HG03060 (cell line): ENCODE results near the gene PDZD8.
A peak's percentile ranks its signal among the peaks of the same experiment; 100 is the strongest.

ENCODE experiments used
- ATAC-seq: cut with Tn5 transposase; IDR thresholded peaks from one replicate; pipeline ENCODE4 v1.9.1; 2021; ENCODE audit warnings: low read depth, moderate number of reproducible peaks; ENCODE audit not compliant: unreplicated experiment

Gene PDZD8

GRCh38 chr10:117352724-117353123 lies 22.5 kb downstream of the PDZD8 start:
- no peak for ATAC-seq

GRCh38 chr10:117351996-117352395 lies 23.2 kb downstream of the PDZD8 start:
- no peak for ATAC-seq

- ATAC-seq, result no peak
Observed at GRCh38 chr10:117351558-117351957, 23.7 kb downstream of the PDZD8 start.

GRCh38 chr10:117350909-117351308 lies 24.3 kb downstream of the PDZD8 start:
- peak; percentile 71 for ATAC-seq

DNA sequence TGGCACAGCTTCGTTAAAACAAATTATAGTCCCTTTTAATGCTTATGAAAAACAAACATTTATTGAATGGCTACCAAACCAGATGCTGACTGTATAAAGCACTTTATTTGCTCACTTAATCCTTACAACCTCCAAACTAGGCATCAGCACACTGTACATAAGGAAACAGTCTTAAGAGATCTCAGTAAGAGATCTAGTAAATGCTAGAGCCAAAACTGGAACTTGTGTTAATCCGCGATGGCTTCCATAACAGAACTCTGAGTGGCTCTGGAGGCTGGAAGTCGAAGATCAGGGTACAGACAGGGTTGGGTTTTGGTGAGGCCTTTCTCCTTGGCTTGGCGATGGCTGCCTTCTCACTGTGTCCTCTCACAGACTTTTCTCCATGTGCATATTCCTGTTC lies 27.0 kb downstream of the PDZD8 start:
- ATAC-seq, result no peak

GRCh38 chr10:117346574-117346973 lies 28.7 kb downstream of the PDZD8 start:
- ATAC-seq, result no peak

DNA sequence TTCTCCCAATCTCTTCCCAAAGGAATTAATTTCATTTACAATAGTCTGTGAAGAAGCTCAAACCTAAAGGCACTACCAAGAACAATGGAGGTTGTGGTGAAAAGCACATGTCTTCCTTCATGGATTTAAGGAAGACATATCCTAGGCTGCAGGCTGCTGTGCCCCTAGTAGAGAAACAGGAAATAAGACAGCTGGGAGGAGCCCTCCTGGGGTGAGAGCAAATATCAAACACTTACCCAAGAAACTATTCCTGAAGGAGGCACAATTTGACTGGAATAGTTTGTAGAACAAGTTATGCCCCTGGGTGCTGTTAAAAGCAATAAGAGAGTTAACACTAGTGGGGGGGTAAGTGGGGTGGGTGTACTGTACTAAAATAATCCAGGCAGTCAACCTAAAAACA lies 30.1 kb downstream of the PDZD8 start:
- ATAC-seq, result no peak

- peak; percentile 8 for ATAC-seq
Observed at GRCh38 chr10:117342641-117343040, 32.6 kb downstream of the PDZD8 start.

- ATAC-seq, result no peak
Observed at GRCh38 chr10:117341061-117341460, 34.2 kb downstream of the PDZD8 start.

GRCh38 chr10:117339979-117340378 lies 35.3 kb downstream of the PDZD8 start:
- no peak for ATAC-seq

DNA sequence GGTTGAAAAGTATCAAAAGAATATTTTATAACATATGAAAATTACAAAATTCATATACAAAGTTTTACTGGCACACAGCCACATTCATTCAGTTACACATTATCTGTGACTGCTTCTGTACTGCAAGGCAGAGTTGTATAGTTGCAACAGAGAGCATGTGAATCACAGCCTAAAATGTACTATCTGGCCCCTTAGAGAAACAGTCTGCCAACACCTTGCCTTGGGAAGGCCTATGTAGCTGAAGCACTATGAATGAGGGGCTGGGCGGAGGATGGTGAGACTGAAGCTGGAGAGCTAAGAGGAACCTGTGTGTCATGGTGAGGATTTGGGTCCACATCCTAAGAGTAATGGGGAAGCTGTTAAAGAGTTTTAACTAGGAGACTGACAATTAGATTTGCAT lies 35.7 kb downstream of the PDZD8 start:
- ATAC-seq, result no peak

GRCh38 chr10:117334926-117335325 lies 40.3 kb downstream of the PDZD8 start:
- ATAC-seq, result no peak

GRCh38 chr10:117334066-117334465 lies 41.2 kb downstream of the PDZD8 start:
- no peak for ATAC-seq

- ATAC-seq, result no peak
Observed at GRCh38 chr10:117327262-117327661, 48.0 kb downstream of the PDZD8 start.

- no peak for ATAC-seq
Observed at GRCh38 chr10:117324367-117324766, 50.9 kb downstream of the PDZD8 start.

DNA sequence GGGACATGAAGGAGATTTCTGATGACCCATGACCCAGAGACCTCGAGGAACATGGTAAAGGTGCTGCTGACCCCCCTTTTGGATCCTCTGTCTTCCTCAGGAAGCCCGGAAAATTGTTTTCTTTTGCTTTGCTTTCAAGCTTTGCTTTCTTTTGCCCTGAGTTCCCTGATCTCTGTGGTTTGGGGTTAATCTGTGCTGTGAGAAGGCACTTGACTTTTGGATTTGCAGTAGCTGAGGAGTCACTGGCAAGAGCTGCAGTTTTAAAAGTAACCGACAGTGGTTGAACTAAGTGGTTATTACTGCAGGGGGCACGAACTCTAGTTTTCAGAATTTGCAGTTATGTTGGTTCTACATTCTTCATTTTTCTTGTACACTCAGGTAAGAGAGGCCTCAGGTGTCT lies 53.0 kb downstream of the PDZD8 start:
- no peak for ATAC-seq

DNA sequence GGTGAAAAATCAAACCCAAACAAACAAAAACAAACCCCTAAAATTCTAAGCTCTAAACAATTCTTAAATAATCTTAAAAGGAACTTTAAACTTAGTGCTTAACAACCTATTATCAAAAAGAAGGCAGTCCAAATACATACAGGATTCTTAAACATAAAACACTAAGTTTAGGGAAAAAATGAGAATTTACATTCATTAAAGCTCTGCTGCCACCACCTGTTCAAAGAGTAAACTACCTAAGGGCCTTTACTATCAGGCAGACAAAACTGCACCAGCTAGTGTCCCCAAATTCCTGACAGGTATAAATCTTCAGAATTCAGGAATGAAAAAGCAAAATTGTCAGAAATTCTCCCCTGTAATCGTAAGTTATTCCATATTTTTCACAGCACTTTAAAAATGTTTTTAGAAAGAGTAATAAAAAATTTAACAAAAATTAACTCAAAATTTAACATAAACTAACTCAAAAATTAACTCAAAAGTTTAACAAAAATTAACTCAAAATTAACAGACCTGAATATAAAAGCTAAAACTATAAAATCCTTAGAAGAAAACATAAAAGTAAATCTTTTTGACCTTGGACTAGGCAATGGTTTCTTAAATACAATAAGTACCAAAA lies 55.1 kb downstream of the PDZD8 start:
- ATAC-seq, result no peak

DNA sequence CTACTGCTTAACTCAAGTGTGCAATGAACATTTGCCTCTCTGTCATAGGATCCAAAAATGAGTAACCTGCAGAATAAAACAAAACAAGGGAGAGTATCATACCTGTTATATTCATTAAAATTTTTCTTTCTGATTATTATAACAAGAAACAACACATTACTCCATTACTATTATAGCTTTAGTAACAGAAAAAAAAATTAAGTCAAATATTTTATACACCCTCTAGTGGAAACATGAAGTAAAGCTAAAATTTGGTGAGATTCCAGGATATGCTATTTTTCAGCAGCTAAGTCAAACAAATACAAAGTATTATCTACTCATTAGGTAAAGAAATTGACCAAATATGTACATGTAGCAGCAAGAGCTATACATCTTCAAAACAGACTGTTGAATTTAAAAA lies 56.3 kb downstream of the PDZD8 start:
- ATAC-seq, result no peak

- ATAC-seq, result no peak
Observed at GRCh38 chr10:117316701-117317100, 58.5 kb downstream of the PDZD8 start.

DNA sequence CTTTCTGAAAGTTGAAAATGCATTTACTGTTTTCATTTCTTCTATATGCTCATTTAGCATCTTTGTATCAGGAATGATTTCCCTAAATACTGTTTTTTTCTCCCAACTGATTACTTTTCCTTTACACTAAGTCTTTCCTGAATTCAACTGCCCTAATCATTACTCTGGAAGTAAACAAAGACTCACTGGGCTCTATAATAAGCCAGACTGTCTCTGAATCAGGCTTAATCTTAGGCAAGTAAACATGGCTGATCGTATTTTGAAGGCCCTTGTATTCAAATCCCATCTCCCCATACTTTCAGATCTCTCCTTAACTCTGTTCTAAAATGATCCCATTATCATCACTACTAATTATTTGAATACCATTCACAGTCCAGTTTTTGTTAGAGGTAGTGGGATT lies 61.6 kb downstream of the PDZD8 start:
- ATAC-seq, result no peak

GRCh38 chr10:117312430-117312829 lies 62.8 kb downstream of the PDZD8 start:
- no peak for ATAC-seq

- no peak for ATAC-seq
Observed at GRCh38 chr10:117311261-117311660, 64.0 kb downstream of the PDZD8 start.

GRCh38 chr10:117306674-117307073 lies 68.6 kb downstream of the PDZD8 start:
- no peak for ATAC-seq
